ENCODE data around the gene FSTL4.

Gene FSTL4

DNA sequence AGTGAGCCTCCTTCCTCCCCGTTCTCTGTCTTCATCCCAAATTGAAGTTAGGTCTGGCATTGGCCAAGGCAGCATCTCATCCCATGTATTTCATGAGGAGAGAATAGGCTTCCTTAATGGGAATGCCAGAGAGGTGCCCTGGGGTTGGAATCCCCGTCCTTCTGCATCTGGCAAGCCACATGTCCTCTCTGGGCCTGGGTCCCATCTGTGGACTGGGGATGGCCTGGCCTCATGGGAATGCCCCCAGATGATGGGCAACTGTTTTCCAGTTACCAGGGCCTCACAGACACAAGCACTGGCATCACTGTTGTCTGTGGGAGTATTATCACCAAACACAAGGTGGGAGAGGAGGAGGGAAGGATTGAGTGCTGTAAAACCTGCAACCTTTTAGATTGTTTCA, 153.9 kb downstream of the FSTL4 start:
- Histone ChIP-seq H4K20me1 (ENCODE audit: insufficient read depth, low read length) (peaks cover 3% of the 10 kb centered on the region; the same call in 1 of the 2 replicates), H3K9me3 (ENCODE audit: insufficient read depth, low read length, severe bottlenecking) (no peaks in the 10 kb centered on the region), H3K27me3 (ENCODE audit: insufficient read depth, low read length, poor library complexity) (peaks cover 4% of the 10 kb centered on the region), H2AFZ (ENCODE audit: low read depth, low read length) (no peak overlapping the region), H3K27ac (ENCODE audit: low read length) (no peak overlapping the region), H3K36me3 (ENCODE audit: insufficient read depth, low read length) (no peaks in the 10 kb centered on the region), H3K4me3 (ENCODE audit: low read depth in 1 of 2, low read length in 2 of 2) (no peak overlapping the region), H3K79me2 (ENCODE audit: insufficient read depth, low read length) (no peaks in the 10 kb centered on the region), H3K9ac (ENCODE audit: low read depth, low read length) (no peak overlapping the region), H3K4me2 (ENCODE audit: insufficient read depth, low read length) (no peak overlapping the region), H3K4me1 (ENCODE audit: insufficient read depth, low read length) (no peaks in the 10 kb centered on the region)
- ATAC-seq (ENCODE audit: insufficient read depth, low read depth): no peak
- TF ChIP-seq, protein P1, sequence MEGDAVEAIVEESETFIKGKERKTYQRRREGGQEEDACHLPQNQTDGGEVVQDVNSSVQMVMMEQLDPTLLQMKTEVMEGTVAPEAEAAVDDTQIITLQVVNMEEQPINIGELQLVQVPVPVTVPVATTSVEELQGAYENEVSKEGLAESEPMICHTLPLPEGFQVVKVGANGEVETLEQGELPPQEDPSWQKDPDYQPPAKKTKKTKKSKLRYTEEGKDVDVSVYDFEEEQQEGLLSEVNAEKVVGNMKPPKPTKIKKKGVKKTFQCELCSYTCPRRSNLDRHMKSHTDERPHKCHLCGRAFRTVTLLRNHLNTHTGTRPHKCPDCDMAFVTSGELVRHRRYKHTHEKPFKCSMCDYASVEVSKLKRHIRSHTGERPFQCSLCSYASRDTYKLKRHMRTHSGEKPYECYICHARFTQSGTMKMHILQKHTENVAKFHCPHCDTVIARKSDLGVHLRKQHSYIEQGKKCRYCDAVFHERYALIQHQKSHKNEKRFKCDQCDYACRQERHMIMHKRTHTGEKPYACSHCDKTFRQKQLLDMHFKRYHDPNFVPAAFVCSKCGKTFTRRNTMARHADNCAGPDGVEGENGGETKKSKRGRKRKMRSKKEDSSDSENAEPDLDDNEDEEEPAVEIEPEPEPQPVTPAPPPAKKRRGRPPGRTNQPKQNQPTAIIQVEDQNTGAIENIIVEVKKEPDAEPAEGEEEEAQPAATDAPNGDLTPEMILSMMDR (IDR thresholded peaks at IDR 0.05; ENCODE audit: borderline replicate concordance, extremely low read depth, low read length, poor library complexity, severe bottlenecking): no peak
- TF ChIP-seq EZH2 (IDR thresholded peaks at IDR 0.05; ENCODE audit: borderline replicate concordance, low read depth, low read length, severe bottlenecking): no peak
- no peak for DNase-seq

DNA sequence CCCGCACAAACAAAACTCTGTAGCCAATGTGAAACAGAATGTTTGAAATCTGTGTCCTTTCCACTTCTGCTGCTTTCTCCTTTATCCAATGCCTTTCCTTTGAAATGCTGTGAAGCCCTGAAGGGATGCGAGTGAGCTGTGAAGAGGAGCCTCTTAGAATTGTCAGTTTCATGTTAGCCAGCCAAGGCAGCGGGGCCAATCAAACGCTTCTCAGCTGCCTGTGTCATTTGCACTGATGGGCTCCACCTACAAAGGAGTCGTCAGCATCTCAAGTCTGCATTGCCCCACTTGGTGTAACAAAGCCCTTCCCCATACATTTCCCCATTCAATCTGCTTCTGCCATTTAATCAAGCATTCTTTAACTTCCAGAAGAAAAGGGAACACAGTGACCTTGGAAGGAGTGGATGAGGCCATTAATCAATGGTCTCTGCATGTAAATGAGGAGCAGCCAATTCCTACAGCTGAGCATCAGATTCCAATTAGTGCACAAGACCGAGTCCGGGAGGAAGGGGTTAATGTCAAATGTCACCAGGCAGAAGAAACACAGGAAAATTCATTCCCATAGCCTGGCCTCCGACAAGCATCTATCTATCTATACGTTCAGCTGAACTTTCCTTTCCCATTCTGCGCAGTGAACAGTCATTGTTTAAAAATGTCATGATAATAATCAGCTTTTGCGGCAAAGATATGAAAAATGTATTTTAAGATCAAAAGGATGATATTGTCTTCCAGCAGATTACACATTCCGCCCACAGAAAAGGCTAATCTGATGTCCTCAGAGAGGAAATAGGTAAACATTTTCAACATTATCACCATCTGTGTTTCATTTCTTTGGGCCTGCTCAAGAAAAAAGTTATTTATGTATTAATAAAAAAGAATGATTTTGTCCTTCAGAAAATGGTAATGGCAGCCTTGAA, 154.6 kb downstream of the FSTL4 start:
- no peaks in the 10 kb centered on the region for H3K79me2 ChIP-seq (ENCODE audit: insufficient read depth, low read length)
- no peaks in the 10 kb centered on the region for H3K9me3 ChIP-seq (ENCODE audit: insufficient read depth, low read length, severe bottlenecking)
- H2AFZ ChIP-seq (ENCODE audit: low read depth, low read length): no peak overlapping the region
- no peak for TF ChIP-seq EZH2 (IDR thresholded peaks at IDR 0.05; ENCODE audit: borderline replicate concordance, low read depth, low read length, severe bottlenecking)
- TF ChIP-seq, protein P1 (IDR thresholded peaks at IDR 0.05; ENCODE audit: borderline replicate concordance, extremely low read depth, low read length, poor library complexity, severe bottlenecking): no peak
- DNase-seq (no peak), ATAC-seq (ENCODE audit: insufficient read depth, low read depth) (no peak)
- H3K9ac ChIP-seq (ENCODE audit: low read depth, low read length): no peak overlapping the region
- no peaks in the 10 kb centered on the region for H3K4me1 ChIP-seq (ENCODE audit: insufficient read depth, low read length)
- no peak overlapping the region for H3K4me3 ChIP-seq (ENCODE audit: low read depth in 1 of 2, low read length in 2 of 2)
- H3K36me3 ChIP-seq (ENCODE audit: insufficient read depth, low read length): no peaks in the 10 kb centered on the region
- peaks cover 3% of the 10 kb centered on the region; the same call in 1 of the 2 replicates for H4K20me1 ChIP-seq (ENCODE audit: insufficient read depth, low read length)
- no peak overlapping the region for H3K4me2 ChIP-seq (ENCODE audit: insufficient read depth, low read length)
- H3K27me3 ChIP-seq (ENCODE audit: insufficient read depth, low read length, poor library complexity): peaks cover 4% of the 10 kb centered on the region
- H3K27ac ChIP-seq (ENCODE audit: low read length): no peak overlapping the region

DNA sequence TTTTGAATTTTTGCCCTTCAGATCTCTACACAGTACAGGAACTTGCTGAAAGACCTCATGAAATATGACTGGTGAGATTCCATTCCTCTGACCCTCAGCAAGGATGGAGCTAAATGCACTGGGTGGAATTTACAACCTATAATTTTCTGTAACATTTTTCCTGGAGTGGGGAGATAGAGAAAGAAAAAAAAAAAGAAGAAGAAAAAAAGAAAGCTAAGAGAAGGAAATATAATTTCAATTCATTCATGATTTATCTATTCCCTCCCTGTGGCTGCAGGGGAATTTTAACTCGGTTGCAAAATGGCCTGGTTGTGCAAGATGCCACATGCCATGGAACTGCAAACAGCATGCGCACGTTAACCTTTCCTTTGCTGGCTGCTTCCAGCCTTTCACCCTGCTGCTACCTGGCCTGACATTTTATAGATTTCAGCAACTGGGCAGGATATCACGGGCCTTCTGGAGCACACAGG, 155.4 kb downstream of the FSTL4 start:
- Histone ChIP-seq H3K4me3 (ENCODE audit: low read depth in 1 of 2, low read length in 2 of 2) (no peak overlapping the region), H3K27ac (ENCODE audit: low read length) (no peak overlapping the region), H3K4me2 (ENCODE audit: insufficient read depth, low read length) (no peak overlapping the region), H3K79me2 (ENCODE audit: insufficient read depth, low read length) (no peaks in the 10 kb centered on the region), H3K4me1 (ENCODE audit: insufficient read depth, low read length) (no peaks in the 10 kb centered on the region), H3K27me3 (ENCODE audit: insufficient read depth, low read length, poor library complexity) (peaks cover 4% of the 10 kb centered on the region), H4K20me1 (ENCODE audit: insufficient read depth, low read length) (peaks cover 3% of the 10 kb centered on the region; the same call in 1 of the 2 replicates), H2AFZ (ENCODE audit: low read depth, low read length) (no peak overlapping the region), H3K36me3 (ENCODE audit: insufficient read depth, low read length) (no peaks in the 10 kb centered on the region), H3K9ac (ENCODE audit: low read depth, low read length) (no peak overlapping the region), H3K9me3 (ENCODE audit: insufficient read depth, low read length, severe bottlenecking) (no peaks in the 10 kb centered on the region)
- DNase-seq (no peak), ATAC-seq (ENCODE audit: insufficient read depth, low read depth) (no peak)
- TF ChIP-seq, protein P1 (IDR thresholded peaks at IDR 0.05; ENCODE audit: borderline replicate concordance, extremely low read depth, low read length, poor library complexity, severe bottlenecking): no peak
- no peak for TF ChIP-seq EZH2 (IDR thresholded peaks at IDR 0.05; ENCODE audit: borderline replicate concordance, low read depth, low read length, severe bottlenecking)
